ENCODE results near the gene CDK17. TPM values are rescaled to one million over a fixed set of nuclear protein-coding genes. Genes with fewer than 3 reads are reported as not detected.
"Not testable (repeated sequence)": the region's sequence is repeated elsewhere in the genome, so short reads cannot be mapped to it uniquely, and the experiment has no call there.

Gene CDK17
- total and polyA plus RNA-seq, 8 donors: 4.3 to 15.1 (median 8.0) TPM

DNA sequence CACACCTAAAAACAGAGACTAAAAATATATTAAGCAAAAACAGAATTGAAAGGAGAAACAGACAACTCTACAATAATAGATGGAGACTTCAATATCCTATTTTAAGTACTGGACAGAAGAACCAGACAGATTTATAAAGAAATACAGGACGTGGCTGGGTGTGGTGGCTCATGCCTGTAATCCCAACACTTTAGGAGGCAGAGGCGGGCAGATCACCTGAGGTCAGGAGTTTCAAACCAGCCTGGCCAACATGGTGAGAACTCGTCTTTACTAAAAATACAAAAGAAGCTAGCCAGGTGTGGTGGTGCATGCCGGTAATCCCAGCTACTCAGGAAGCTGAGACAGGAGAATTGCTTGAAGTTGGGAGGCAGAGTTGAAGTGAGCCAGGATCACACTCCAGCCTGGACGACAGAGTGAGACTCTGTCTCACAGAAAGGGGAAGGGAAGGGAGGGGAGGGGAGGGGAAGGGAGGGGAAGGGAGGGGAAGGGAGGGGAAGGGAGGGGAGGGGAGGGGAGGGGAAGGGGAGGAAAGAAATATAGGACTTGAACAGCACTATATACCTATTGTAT is 53.0 kb downstream of the CDK17 start:
- intact Hi-C loops (cut with DNase I): no loop called here
- Histone ChIP-seq H3K9me3 (no peaks in the 10 kb centered on the region), H3K36me3 (no peaks in the 10 kb centered on the region), H3K4me3 (no peak overlapping the region), H3K27ac (no peak overlapping the region), H3K4me1 (no peaks in the 10 kb centered on the region), H3K27me3 (no peaks in the 10 kb centered on the region)
- WGBS, 2 donors: 69 to 86% methylated on average over 4 to 5 of the region's 5 CpGs
- ATAC-seq (peak in 1 of 4 donors; percentile 51), DNase-seq (no peak), FAIRE-seq (no peak)
- TF ChIP-seq, protein P1, sequence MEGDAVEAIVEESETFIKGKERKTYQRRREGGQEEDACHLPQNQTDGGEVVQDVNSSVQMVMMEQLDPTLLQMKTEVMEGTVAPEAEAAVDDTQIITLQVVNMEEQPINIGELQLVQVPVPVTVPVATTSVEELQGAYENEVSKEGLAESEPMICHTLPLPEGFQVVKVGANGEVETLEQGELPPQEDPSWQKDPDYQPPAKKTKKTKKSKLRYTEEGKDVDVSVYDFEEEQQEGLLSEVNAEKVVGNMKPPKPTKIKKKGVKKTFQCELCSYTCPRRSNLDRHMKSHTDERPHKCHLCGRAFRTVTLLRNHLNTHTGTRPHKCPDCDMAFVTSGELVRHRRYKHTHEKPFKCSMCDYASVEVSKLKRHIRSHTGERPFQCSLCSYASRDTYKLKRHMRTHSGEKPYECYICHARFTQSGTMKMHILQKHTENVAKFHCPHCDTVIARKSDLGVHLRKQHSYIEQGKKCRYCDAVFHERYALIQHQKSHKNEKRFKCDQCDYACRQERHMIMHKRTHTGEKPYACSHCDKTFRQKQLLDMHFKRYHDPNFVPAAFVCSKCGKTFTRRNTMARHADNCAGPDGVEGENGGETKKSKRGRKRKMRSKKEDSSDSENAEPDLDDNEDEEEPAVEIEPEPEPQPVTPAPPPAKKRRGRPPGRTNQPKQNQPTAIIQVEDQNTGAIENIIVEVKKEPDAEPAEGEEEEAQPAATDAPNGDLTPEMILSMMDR (IDR thresholded peaks at IDR 0.05): no peak

DNA sequence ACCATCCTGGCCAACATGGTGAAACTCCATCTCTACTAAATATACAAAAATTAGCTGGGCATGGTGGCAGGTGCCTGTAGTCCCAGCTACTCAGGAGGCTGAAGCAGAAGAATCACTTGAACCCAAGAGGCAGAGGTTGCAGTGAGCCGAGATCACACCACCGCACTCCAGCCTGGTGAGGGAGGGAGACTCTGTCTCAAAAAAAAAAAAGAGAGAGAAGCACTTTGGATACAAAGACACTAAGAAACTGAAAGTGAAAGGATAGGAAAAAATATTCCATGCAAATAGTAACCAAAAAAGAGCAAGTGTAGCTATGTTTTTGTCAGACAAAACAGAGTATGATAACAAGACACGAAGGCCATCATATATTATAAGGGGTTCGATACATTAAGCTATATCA is 53.5 kb downstream of the CDK17 start:
- H3K27ac ChIP-seq; DNase-seq; H3K9me3 ChIP-seq; FAIRE-seq; H3K27me3 ChIP-seq; H3K4me1 ChIP-seq; intact Hi-C loops (cut with DNase I); H3K4me3 ChIP-seq; H3K36me3 ChIP-seq: not testable (repeated sequence)
- ATAC-seq: peak in 2 of 4 donors; percentile 38 to 54
- WGBS, 2 donors: 79 to 80% methylated on average over 4 of the region's 4 CpGs

DNA sequence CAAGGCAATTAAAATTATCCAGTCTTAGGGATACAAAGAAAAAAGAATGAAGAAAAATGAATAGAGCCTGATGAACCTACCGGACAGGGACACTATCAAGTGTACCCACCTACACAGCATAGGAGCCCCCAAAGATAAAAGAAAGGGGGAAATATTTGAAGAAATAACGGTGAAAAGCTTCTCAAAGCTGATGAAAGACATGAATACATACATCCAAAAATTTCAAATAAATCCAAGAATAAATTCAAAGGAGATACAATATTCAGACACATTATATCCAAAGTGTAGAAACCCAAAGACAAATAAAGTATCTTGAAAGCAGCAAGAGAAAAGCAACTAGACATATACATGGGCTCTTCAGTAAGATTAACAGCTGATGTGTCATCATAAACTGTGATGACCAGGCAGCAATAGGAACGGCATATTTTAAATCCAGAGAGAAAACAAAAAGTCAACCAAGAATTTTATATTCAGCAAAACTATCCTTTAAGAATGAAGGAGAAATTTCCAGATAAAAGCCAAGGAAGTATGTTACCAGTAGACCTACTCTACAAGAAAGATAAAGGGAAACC is 56.0 kb downstream of the CDK17 start:
- H3K9me3 ChIP-seq: no peaks in the 10 kb centered on the region
- ATAC-seq (no peak), DNase-seq (no peak)

DNA sequence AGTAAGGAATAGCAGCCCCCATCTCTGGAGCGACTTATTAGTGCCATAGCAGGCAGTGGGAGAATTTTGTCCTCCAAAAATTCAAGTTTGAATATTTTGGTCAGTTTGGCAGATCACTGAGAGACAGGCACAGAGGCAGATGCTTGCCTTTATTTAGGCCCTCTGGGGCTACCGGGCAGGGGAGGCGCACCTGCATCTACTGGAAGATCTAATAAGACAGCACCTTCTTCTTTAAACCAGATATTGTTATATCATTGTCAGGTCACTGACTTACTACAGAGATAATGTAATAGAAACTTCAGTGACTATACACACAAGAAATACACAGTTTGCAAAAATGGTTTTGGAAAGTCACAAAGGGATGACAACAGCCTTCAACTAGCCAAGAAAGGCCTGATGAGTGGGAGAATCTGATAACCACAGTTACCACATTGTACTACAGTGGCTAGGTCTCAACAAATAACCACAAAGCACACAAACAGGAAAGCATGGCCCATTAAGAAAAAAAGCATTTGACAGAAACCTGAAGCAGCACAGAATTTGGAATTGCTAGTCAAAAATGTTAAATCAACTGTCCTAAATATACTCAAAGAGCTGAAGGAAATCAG is 56.8 kb downstream of the CDK17 start:
- peaks cover 0 to 7% (median 0%) of the 10 kb centered on the region in 3 donors for H3K4me1 ChIP-seq
- DNase-seq (no peak), ATAC-seq (peak in 1 of 4 donors; percentile 24), FAIRE-seq (no peak)
- no peak overlapping the region for H3K4me3 ChIP-seq
- H3K36me3 ChIP-seq: no peaks in the 10 kb centered on the region
- 98% methylated on average over 3 of the region's 3 CpGs for WGBS, 2 donors
- TF ChIP-seq, protein P1 (IDR thresholded peaks at IDR 0.05): no peak
- H3K27me3 ChIP-seq: no peaks in the 10 kb centered on the region
- no peaks in the 10 kb centered on the region for H3K9me3 ChIP-seq
- no peak overlapping the region for H3K27ac ChIP-seq
- intact Hi-C loops (cut with DNase I): no loop called here

More for the DNA sequence above, 56.0 kb downstream of the CDK17 start:
- no peaks in the 10 kb centered on the region for H3K27me3 ChIP-seq
- peaks cover 0 to 7% (median 0%) of the 10 kb centered on the region in 3 donors for H3K4me1 ChIP-seq
- no peaks in the 10 kb centered on the region for H3K36me3 ChIP-seq
- 84 to 99% methylated on average over 3 of the region's 3 CpGs for WGBS, 2 donors
- H3K4me3 ChIP-seq: no peak overlapping the region
- intact Hi-C loops (cut with DNase I): no loop called here
- TF ChIP-seq, protein P1 (IDR thresholded peaks at IDR 0.05): no peak
- no peak for FAIRE-seq
- no peak overlapping the region for H3K27ac ChIP-seq

DNA sequence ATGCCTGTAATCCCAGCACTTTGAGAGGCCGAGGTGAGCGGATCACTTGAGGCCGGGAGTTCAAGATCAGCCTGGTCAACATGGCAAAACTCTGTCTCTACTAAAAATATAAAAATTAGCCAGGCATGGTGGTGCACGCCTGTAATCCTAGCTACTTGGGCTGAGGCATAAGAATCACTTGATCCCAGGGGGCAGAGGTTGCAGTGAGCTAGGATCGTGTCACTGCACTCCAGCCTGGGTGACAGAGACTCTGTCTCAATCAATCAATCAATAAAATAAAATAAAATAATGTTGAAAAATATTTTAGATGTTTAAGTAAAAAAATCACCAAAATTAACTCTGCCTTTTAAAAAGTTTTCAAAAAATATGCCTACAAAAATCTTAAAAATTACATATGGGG is 60.6 kb downstream of the CDK17 start:
- ATAC-seq; H3K36me3 ChIP-seq; H3K27ac ChIP-seq; DNase-seq; H3K9me3 ChIP-seq; H3K27me3 ChIP-seq; FAIRE-seq; H3K4me3 ChIP-seq; H3K4me1 ChIP-seq; intact Hi-C loops (cut with DNase I): not testable (repeated sequence)
- WGBS, 2 donors: 94 to 96% methylated on average over 5 of the region's 5 CpGs
